Colonic mucosa (tissue), 4 donors: ENCODE measurements around the gene IL1R1. TPM values are rescaled to one million over a fixed set of nuclear protein-coding genes. Genes with fewer than 3 reads are reported as not detected.
"Not testable (repeated sequence)": the region's sequence is repeated elsewhere in the genome, so short reads cannot be mapped to it uniquely, and the experiment has no call there.

Experiments used
- DNase-seq: peaks from one replicate; pipeline ENCODE4 v3.0.0-alpha.2; 2020
- H3K27ac ChIP-seq: fragments of 200-600 bp; one replicate; pipeline ENCODE4 v1.8.0; 2021
- H3K27me3 ChIP-seq: fragments of 200-600 bp; one replicate; pipeline ENCODE4 v1.8.0; 2021
- H3K36me3 ChIP-seq: fragments of 200-600 bp; one replicate; pipeline ENCODE4 v1.8.0; 2021
- H3K4me1 ChIP-seq: fragments of 200-600 bp; one replicate; pipeline ENCODE4 v1.8.0; 2021; ENCODE audit warnings: mild to moderate bottlenecking
- H3K4me3 ChIP-seq: fragments of 200-600 bp; one replicate; pipeline ENCODE4 v1.8.0; 2021
- H3K9ac ChIP-seq, 2 donors: one replicate each; pipeline ENCODE4 v1.7.0; 2013; ENCODE audit warnings: control low read depth in 2 of 2, low read depth in 2 of 2, low read length in 2 of 2
- H3K9me3 ChIP-seq: fragments of 200-600 bp; one replicate; pipeline ENCODE4 v1.8.0; 2021
- CTCF ChIP-seq: fragments of 200-600 bp; IDR thresholded peaks from one replicate; pipeline ENCODE4 v1.8.0; 2022; ENCODE audit warnings: antibody characterized with exemption, mild to moderate bottlenecking
- intact Hi-C: fragments of 100-400 bp; cut with DNase I; formaldehyde crosslinking; loops from one replicate; pipeline ENCODE4 v1.14.1; 2022
- total RNA-seq, 2 donors: library from RNA; stranded (reverse); fragmentation: NEBNext Ultra II Directional in 1 of 2; extraction: Animal tissue kit (Norgen Biotek cat#: 25700) in 1 of 2; gene quantifications; one replicate each; pipeline ENCODE4 v1.2.1, GENCODE V29; 2021
- donor health status: healthy.
- donor health status: DM: no; HTN: no; CAD: no.
- donor health status: DM: no; HTN: no; CAD: no.

Gene IL1R1
- total RNA-seq, 2 donors from 2014 or later, result 13.9 to 23.9 TPM

- intact Hi-C loops, result no loop called here
- H3K27me3 ChIP-seq, result no peaks in the 10 kb centered on the region
- peaks cover 4% of the 10 kb centered on the region for H3K4me1 ChIP-seq
- TF ChIP-seq CTCF, result no peak
- no peaks in the 10 kb centered on the region for H3K9me3 ChIP-seq
- no peak for DNase-seq
- H3K27ac ChIP-seq, result no peak overlapping the region
- no peak overlapping the region for H3K9ac ChIP-seq
- H3K4me3 ChIP-seq, result no peak overlapping the region
- no peaks in the 10 kb centered on the region for H3K36me3 ChIP-seq
Measured at GRCh38 chr2:102119255-102119654, 23.3 kb upstream of the IL1R1 start.

- Histone ChIP-seq H3K4me1 (peaks cover 4% of the 10 kb centered on the region), H3K9ac (peak overlapping the region in 1 of 2 donors; percentile 35), H3K9me3 (no peaks in the 10 kb centered on the region), H3K36me3 (no peaks in the 10 kb centered on the region), H3K27me3 (no peaks in the 10 kb centered on the region), H3K27ac (peak overlapping the region; percentile 26), H3K4me3 (no peak overlapping the region)
- DNase-seq, result no peak
- no peak for TF ChIP-seq CTCF
- intact Hi-C loops, result no loop called here
Measured at GRCh38 chr2:102120261-102120660, 22.3 kb upstream of the IL1R1 start.

GRCh38 chr2:102120701-102121159, 21.8 kb upstream of the IL1R1 start:
- DNase-seq, result peak; percentile 56

GRCh38 chr2:102122115-102122514, 20.4 kb upstream of the IL1R1 start:
- intact Hi-C loops, result no loop called here
- H3K9me3 ChIP-seq, result no peaks in the 10 kb centered on the region
- H3K27ac ChIP-seq, result no peak overlapping the region
- TF ChIP-seq CTCF, result no peak
- peaks cover 4% of the 10 kb centered on the region for H3K4me1 ChIP-seq
- no peaks in the 10 kb centered on the region for H3K27me3 ChIP-seq
- no peak overlapping the region for H3K4me3 ChIP-seq
- no peaks in the 10 kb centered on the region for H3K36me3 ChIP-seq
- DNase-seq, result no peak
- no peak overlapping the region for H3K9ac ChIP-seq

More at GRCh38 chr2:102120701-102121159, 21.8 kb upstream of the IL1R1 start:
- H3K4me3 ChIP-seq, result no peak overlapping the region
- H3K27me3 ChIP-seq, result no peaks in the 10 kb centered on the region
- intact Hi-C loops, result no loop called here
- H3K9ac ChIP-seq, result peak overlapping the region in 1 of 2 donors; percentile 35
- H3K36me3 ChIP-seq, result no peaks in the 10 kb centered on the region
- TF ChIP-seq CTCF, result no peak
- no peaks in the 10 kb centered on the region for H3K9me3 ChIP-seq
- H3K4me1 ChIP-seq, result peaks cover 4% of the 10 kb centered on the region
- peak overlapping the region; percentile 26 for H3K27ac ChIP-seq

- H3K9ac ChIP-seq, result no peak overlapping the region
- no peak for DNase-seq
- H3K27me3 ChIP-seq, result no peaks in the 10 kb centered on the region
- intact Hi-C loops, result no loop called here
- H3K27ac ChIP-seq, result no peak overlapping the region
- no peak overlapping the region for H3K4me3 ChIP-seq
- no peaks in the 10 kb centered on the region for H3K36me3 ChIP-seq
- no peak for TF ChIP-seq CTCF
- H3K4me1 ChIP-seq, result peaks cover 4% of the 10 kb centered on the region
- H3K9me3 ChIP-seq, result no peaks in the 10 kb centered on the region
Measured at GRCh38 chr2:102122909-102123308, 19.6 kb upstream of the IL1R1 start.

- H3K4me1 ChIP-seq, H3K4me3 ChIP-seq, H3K27ac ChIP-seq, H3K36me3 ChIP-seq, intact Hi-C loops, H3K27me3 ChIP-seq, DNase-seq, H3K9ac ChIP-seq, H3K9me3 ChIP-seq: not testable (repeated sequence)
Measured at GRCh38 chr2:102124421-102124820, 18.1 kb upstream of the IL1R1 start.
